HEK293 (cell line): Measurements from ENCODE around the gene KCTD2.

Experiments used
- ELK4 ChIP-seq: IDR thresholded peaks from 2 replicates; pipeline ENCODE4 v1.6.1; 2011; ENCODE audit warnings: mild to moderate bottlenecking, low read depth, low read length, borderline replicate concordance
- INSM2 ChIP-seq: fragments of 450-650 bp; formaldehyde crosslinking; IDR thresholded peaks from 2 replicates; pipeline ENCODE4 v1.5.1; 2016; ENCODE audit warnings: missing biosample characterization, missing genetic modification characterization
- KLF10 ChIP-seq: fragments of 450-650 bp; IDR thresholded peaks from 2 replicates; pipeline ENCODE4 v1.5.1; 2018; ENCODE audit warnings: missing biosample characterization, mild to moderate bottlenecking, missing genetic modification characterization
- KLF8 ChIP-seq: fragments of 450-650 bp; formaldehyde crosslinking; IDR thresholded peaks from 2 replicates; pipeline ENCODE4 v1.5.1; 2016; ENCODE audit warnings: missing biosample characterization, missing genetic modification characterization
- OSR2 ChIP-seq: fragments of 450-650 bp; formaldehyde crosslinking; IDR thresholded peaks from 2 replicates; pipeline ENCODE4 v1.5.1; 2016; ENCODE audit warnings: missing biosample characterization, missing genetic modification characterization
- PATZ1 ChIP-seq: fragments of 450-650 bp; formaldehyde crosslinking; IDR thresholded peaks from 2 replicates; pipeline ENCODE4 v1.5.1; 2016; ENCODE audit warnings: missing biosample characterization, missing genetic modification characterization
- PRDM6 ChIP-seq: fragments of 450-650 bp; formaldehyde crosslinking; IDR thresholded peaks from 2 replicates; pipeline ENCODE4 v1.5.1; 2017; ENCODE audit warnings: missing biosample characterization, missing genetic modification characterization
- RBAK ChIP-seq: fragments of 450-650 bp; formaldehyde crosslinking; IDR thresholded peaks from 2 replicates; pipeline ENCODE4 v1.5.1; 2016; ENCODE audit warnings: missing biosample characterization, missing genetic modification characterization
- SALL2 ChIP-seq: fragments of 450-650 bp; formaldehyde crosslinking; IDR thresholded peaks from 2 replicates; pipeline ENCODE4 v1.5.0; 2017; ENCODE audit warnings: missing biosample characterization, mild to moderate bottlenecking, missing genetic modification characterization, borderline replicate concordance
- TCF7L2 ChIP-seq: IDR thresholded peaks from 2 replicates; pipeline ENCODE4 v1.6.1; 2011; ENCODE audit warnings: low read depth, mild to moderate bottlenecking, inconsistent platforms, low read length, moderate library complexity, borderline replicate concordance
- TRIM28 ChIP-seq: IDR thresholded peaks from 2 replicates; pipeline ENCODE4 v1.6.1; 2011; ENCODE audit warnings: low read length, control low read depth, borderline replicate concordance
- ZFP37 ChIP-seq: fragments of 450-650 bp; formaldehyde crosslinking; IDR thresholded peaks from 2 replicates; pipeline ENCODE4 v1.5.1; 2016; ENCODE audit warnings: missing biosample characterization, missing genetic modification characterization
- ZIC2 ChIP-seq: fragments of 450-650 bp; formaldehyde crosslinking; IDR thresholded peaks from 2 replicates; pipeline ENCODE4 v1.5.1; 2016; ENCODE audit warnings: missing biosample characterization, missing genetic modification characterization
- ZNF112 ChIP-seq: fragments of 450-650 bp; formaldehyde crosslinking; IDR thresholded peaks from 2 replicates; pipeline ENCODE4 v1.5.0; 2017; ENCODE audit warnings: missing biosample characterization, missing genetic modification characterization
- ZNF133 ChIP-seq: fragments of 450-650 bp; formaldehyde crosslinking; IDR thresholded peaks from 2 replicates; pipeline ENCODE4 v1.5.1; 2016; ENCODE audit warnings: missing biosample characterization, missing genetic modification characterization
- ZNF184 ChIP-seq: fragments of 450-650 bp; IDR thresholded peaks from 2 replicates; pipeline ENCODE4 v1.5.1; 2018; ENCODE audit warnings: missing biosample characterization, mild to moderate bottlenecking, missing genetic modification characterization
- ZNF223 ChIP-seq: fragments of 450-650 bp; formaldehyde crosslinking; IDR thresholded peaks from 2 replicates; pipeline ENCODE4 v1.5.1; 2016; ENCODE audit warnings: missing biosample characterization, missing genetic modification characterization
- ZNF26 ChIP-seq: fragments of 450-650 bp; formaldehyde crosslinking; IDR thresholded peaks from 2 replicates; pipeline ENCODE4 v1.5.1; 2016; ENCODE audit warnings: missing biosample characterization, missing genetic modification characterization
- ZNF362 ChIP-seq: fragments of 450-650 bp; formaldehyde crosslinking; IDR thresholded peaks from 2 replicates; pipeline ENCODE4 v1.5.1; 2016; ENCODE audit warnings: missing biosample characterization, missing genetic modification characterization
- ZNF404 ChIP-seq: fragments of 450-650 bp; formaldehyde crosslinking; IDR thresholded peaks from 2 replicates; pipeline ENCODE4 v1.5.1; 2017; ENCODE audit warnings: missing biosample characterization, missing genetic modification characterization
- ZNF48 ChIP-seq: fragments of 450-650 bp; formaldehyde crosslinking; IDR thresholded peaks from 2 replicates; pipeline ENCODE4 v1.5.1; 2016; ENCODE audit warnings: missing biosample characterization, missing genetic modification characterization
- ZNF529 ChIP-seq: fragments of 450-650 bp; formaldehyde crosslinking; IDR thresholded peaks from 2 replicates; pipeline ENCODE4 v1.5.1; 2017; ENCODE audit warnings: missing genetic modification characterization, missing biosample characterization; ENCODE audit not compliant: insufficient replicate concordance
- ZNF544 ChIP-seq: fragments of 450-650 bp; formaldehyde crosslinking; IDR thresholded peaks from 2 replicates; pipeline ENCODE4 v1.5.0; 2017; ENCODE audit warnings: missing biosample characterization, missing genetic modification characterization
- ZNF560 ChIP-seq: fragments of 450-650 bp; formaldehyde crosslinking; IDR thresholded peaks from 2 replicates; pipeline ENCODE4 v1.5.1; 2017; ENCODE audit warnings: missing biosample characterization, missing genetic modification characterization, borderline replicate concordance
- ZNF629 ChIP-seq: fragments of 450-650 bp; formaldehyde crosslinking; IDR thresholded peaks from 2 replicates; pipeline ENCODE4 v1.5.1; 2017; ENCODE audit warnings: missing biosample characterization, missing genetic modification characterization
- ZNF654 ChIP-seq: fragments of 450-650 bp; formaldehyde crosslinking; IDR thresholded peaks from 2 replicates; pipeline ENCODE4 v1.5.1; 2016; ENCODE audit warnings: low read depth, missing biosample characterization, missing genetic modification characterization
- ZNF664 ChIP-seq: fragments of 450-650 bp; formaldehyde crosslinking; IDR thresholded peaks from 2 replicates; pipeline ENCODE4 v1.5.1; 2016; ENCODE audit warnings: missing biosample characterization, missing genetic modification characterization
- ZNF704 ChIP-seq: fragments of 450-650 bp; formaldehyde crosslinking; IDR thresholded peaks from 2 replicates; pipeline ENCODE4 v1.5.1; 2016; ENCODE audit warnings: missing biosample characterization, missing genetic modification characterization
- ZNF747 ChIP-seq: fragments of 450-650 bp; formaldehyde crosslinking; IDR thresholded peaks from 2 replicates; pipeline ENCODE4 v1.5.1; 2016; ENCODE audit warnings: missing biosample characterization, missing genetic modification characterization
- ZNF76 ChIP-seq: fragments of 450-650 bp; formaldehyde crosslinking; IDR thresholded peaks from 2 replicates; pipeline ENCODE4; 2016; ENCODE audit warnings: low read depth, missing biosample characterization, missing genetic modification characterization, borderline replicate concordance

KCTD2 gene

GRCh38 chr17:75036643-75037268, 10.3 kb upstream of the KCTD2 start (continued):
- peak; percentile 60; the same call in 1 of the 2 replicates for TF ChIP-seq INSM2 (tag by site-specific recombination)
- no peak for TF ChIP-seq ZNF529 (tag by site-specific recombination)
- no peak for TF ChIP-seq ZNF560
- TF ChIP-seq TCF7L2: peak; percentile 77; the same call in 1 of the 2 replicates
- TF ChIP-seq ZNF629: peak; percentile 90
- peak; percentile 73; the same call in 1 of the 2 replicates for TF ChIP-seq KLF8 (tag by site-specific recombination)
- TF ChIP-seq PRDM6: no peak
- no peak for TF ChIP-seq RBAK
- no peak for TF ChIP-seq ZNF76 (tag by site-specific recombination)
- no peak for TF ChIP-seq ZNF544 (tag by site-specific recombination)
- TF ChIP-seq ZFP37 (tag by site-specific recombination): no peak
- no peak for TF ChIP-seq SALL2 (tag by site-specific recombination)
- no peak for TF ChIP-seq ZNF404
- TF ChIP-seq ZNF26 (tag by site-specific recombination): no peak
- peak; percentile 100 for TF ChIP-seq OSR2 (tag by site-specific recombination)
- TF ChIP-seq ZNF664 (tag by site-specific recombination): no peak
- TF ChIP-seq ZNF48 (tag by site-specific recombination): no peak
- TF ChIP-seq ZNF223: no peak
- no peak for TF ChIP-seq ZNF654 (tag by site-specific recombination)
- TF ChIP-seq ZIC2 (tag by site-specific recombination): peak; percentile 36; the same call in 1 of the 2 replicates
- no peak for TF ChIP-seq ZNF747 (tag by site-specific recombination)
- TF ChIP-seq ZNF184 (tag by site-specific recombination): no peak
- peak; percentile 93 for TF ChIP-seq PATZ1
- no peak for TF ChIP-seq ZNF112 (tag by site-specific recombination)
- no peak for TF ChIP-seq ZNF133 (tag by site-specific recombination)
- no peak for TF ChIP-seq ZNF362 (tag by site-specific recombination)
- TF ChIP-seq ELK4: no peak
- TF ChIP-seq ZNF704 (tag by site-specific recombination): no peak
- peak; percentile 91 for TF ChIP-seq KLF10 (tag by site-specific recombination)
- peak; percentile 66; the same call in 1 of the 2 replicates for TF ChIP-seq TRIM28
